ENCODE measurements around the gene WNT6. TPM values are rescaled to one million over a fixed set of nuclear protein-coding genes. Genes with fewer than 3 reads are reported as not detected.

The WNT6 gene
- total and polyA plus RNA-seq, 2 of the 8 experiments (the other 6 are each of a cell fraction or from before 2014, with no cell fraction given) = not detected

DNA sequence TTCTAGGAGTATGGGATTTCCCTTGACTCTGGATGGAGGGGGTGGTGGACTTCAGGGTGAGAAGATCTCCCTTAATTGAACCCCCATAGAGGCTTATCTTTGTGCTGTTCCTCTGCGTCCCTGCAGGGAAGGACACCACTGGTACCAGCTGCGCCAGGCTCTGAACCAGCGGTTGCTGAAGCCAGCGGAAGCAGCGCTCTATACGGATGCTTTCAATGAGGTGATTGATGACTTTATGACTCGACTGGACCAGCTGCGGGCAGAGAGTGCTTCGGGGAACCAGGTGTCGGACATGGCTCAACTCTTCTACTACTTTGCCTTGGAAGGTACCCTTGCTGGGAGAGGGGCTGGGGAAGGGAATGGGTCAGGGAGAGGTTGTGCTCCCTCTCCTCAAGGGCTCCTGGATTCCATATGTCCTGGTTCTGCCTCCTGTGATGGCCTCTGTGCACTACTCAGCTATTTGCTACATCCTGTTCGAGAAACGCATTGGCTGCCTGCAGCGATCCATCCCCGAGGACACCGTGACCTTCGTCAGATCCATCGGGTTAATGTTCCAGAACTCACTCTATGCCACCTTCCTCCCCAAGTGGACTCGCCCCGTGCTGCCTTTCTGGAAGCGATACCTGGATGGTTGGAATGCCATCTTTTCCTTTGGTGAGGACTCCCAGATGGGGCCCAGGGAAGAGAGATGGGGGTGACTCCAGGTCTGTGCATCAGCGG lies 47.3 kb upstream of the WNT6 start (continued):
- TF ChIP-seq, protein P1, sequence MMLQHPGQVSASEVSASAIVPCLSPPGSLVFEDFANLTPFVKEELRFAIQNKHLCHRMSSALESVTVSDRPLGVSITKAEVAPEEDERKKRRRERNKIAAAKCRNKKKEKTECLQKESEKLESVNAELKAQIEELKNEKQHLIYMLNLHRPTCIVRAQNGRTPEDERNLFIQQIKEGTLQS (IDR thresholded peaks at IDR 0.05; ENCODE audit: insufficient read depth, low read depth, low read length) = no peak
- TF ChIP-seq, protein P2, sequence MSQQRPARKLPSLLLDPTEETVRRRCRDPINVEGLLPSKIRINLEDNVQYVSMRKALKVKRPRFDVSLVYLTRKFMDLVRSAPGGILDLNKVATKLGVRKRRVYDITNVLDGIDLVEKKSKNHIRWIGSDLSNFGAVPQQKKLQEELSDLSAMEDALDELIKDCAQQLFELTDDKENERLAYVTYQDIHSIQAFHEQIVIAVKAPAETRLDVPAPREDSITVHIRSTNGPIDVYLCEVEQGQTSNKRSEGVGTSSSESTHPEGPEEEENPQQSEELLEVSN (IDR thresholded peaks at IDR 0.05) = no peak
